ENCODE results near the gene MKI67.

DNA sequence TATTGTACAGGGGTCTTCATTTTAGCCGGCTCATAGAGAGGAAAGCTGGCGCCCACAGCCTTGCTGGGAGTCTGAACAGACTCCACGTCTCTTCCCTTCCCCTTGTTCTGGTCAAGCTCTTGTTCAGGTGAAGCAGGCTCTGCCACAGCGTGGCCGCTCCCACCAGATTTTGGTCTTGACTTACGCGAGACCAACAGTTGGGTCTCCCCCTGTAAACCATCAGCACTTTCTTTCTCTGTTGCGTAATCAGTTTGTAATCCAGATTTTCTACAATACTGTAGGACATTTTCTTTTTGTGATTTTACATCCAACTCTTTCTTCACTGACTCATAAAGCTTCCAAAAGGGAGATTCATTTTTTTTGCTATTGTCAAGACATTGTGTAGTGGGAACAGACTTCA lies 10.9 kb downstream of the MKI67 start:
- TF ChIP-seq, protein P1, sequence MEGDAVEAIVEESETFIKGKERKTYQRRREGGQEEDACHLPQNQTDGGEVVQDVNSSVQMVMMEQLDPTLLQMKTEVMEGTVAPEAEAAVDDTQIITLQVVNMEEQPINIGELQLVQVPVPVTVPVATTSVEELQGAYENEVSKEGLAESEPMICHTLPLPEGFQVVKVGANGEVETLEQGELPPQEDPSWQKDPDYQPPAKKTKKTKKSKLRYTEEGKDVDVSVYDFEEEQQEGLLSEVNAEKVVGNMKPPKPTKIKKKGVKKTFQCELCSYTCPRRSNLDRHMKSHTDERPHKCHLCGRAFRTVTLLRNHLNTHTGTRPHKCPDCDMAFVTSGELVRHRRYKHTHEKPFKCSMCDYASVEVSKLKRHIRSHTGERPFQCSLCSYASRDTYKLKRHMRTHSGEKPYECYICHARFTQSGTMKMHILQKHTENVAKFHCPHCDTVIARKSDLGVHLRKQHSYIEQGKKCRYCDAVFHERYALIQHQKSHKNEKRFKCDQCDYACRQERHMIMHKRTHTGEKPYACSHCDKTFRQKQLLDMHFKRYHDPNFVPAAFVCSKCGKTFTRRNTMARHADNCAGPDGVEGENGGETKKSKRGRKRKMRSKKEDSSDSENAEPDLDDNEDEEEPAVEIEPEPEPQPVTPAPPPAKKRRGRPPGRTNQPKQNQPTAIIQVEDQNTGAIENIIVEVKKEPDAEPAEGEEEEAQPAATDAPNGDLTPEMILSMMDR (IDR thresholded peaks at IDR 0.05): no peak
- TF ChIP-seq SIN3A (IDR thresholded peaks at IDR 0.05; ENCODE audit: borderline replicate concordance, insufficient read depth, low read depth, low read length) (no peak), POLR2AphosphoS5 (IDR thresholded peaks at IDR 0.05; ENCODE audit: low read depth, low read length) (0 out of 2 replicates have a peak, but pooled peaks have one; percentile 8)

Data from Panc1 (cell line).